Stimulated activated CD4-positive, alpha-beta T cell treated with anti-CD3 and anti-CD28 coated beads, Interleukin-4, amount 100 ng/mL, for 48 hours (primary cell): ENCODE data around the gene MYO1D.
"Not testable (repeated sequence)": the region's sequence is repeated elsewhere in the genome, so short reads cannot be mapped to it uniquely, and the experiment has no call there.

ENCODE experiments used
- DNase-seq, 2 donors: peaks; one replicate each; pipeline ENCODE4 v3.0.0-alpha.2; 2020; ENCODE audit warnings: low read depth in 2 of 2

MYO1D gene

GRCh38 chr17:32876417-32877163, at the start of gene MYO1D:
MYO1D (minus strand) TSS chr17:32877124; CDS start chr17:32876872, 252 bp downstream.
- DNase-seq, result peak; percentile 58 to 71

- DNase-seq, result no peak
Measured at GRCh38 chr17:32926183-32926582, 49.3 kb upstream of the MYO1D start.

- DNase-seq, result not testable (repeated sequence)
Measured at GRCh38 chr17:32923905-32924304, 47.0 kb upstream of the MYO1D start.

GRCh38 chr17:32921017-32921416, 44.1 kb upstream of the MYO1D start:
- DNase-seq, result no peak

- no peak for DNase-seq
Measured at GRCh38 chr17:32920293-32920692, 43.4 kb upstream of the MYO1D start.

GRCh38 chr17:32919876-32920275, 43.0 kb upstream of the MYO1D start:
- DNase-seq, result not testable (repeated sequence)

- DNase-seq, result no peak
Measured at GRCh38 chr17:32917842-32918241, 40.9 kb upstream of the MYO1D start.

- no peak for DNase-seq
Measured at GRCh38 chr17:32917081-32917480, 40.2 kb upstream of the MYO1D start.

- no peak for DNase-seq
Measured at GRCh38 chr17:32916134-32916533, 39.2 kb upstream of the MYO1D start.

- DNase-seq, result no peak
Measured at GRCh38 chr17:32915245-32915644, 38.3 kb upstream of the MYO1D start.

- DNase-seq, result peak; percentile 11 to 46
Measured at GRCh38 chr17:32914181-32914580, 37.3 kb upstream of the MYO1D start.

GRCh38 chr17:32913593-32913992, 36.7 kb upstream of the MYO1D start:
- DNase-seq, result no peak

- no peak for DNase-seq
Measured at GRCh38 chr17:32912218-32912897, 35.4 kb upstream of the MYO1D start.

- DNase-seq, result no peak
Measured at GRCh38 chr17:32910769-32911168, 33.8 kb upstream of the MYO1D start.

GRCh38 chr17:32909787-32910369, 33.0 kb upstream of the MYO1D start:
- peak; percentile 41 to 66 for DNase-seq

GRCh38 chr17:32907583-32907982, 30.7 kb upstream of the MYO1D start:
- DNase-seq, result no peak

GRCh38 chr17:32904891-32905290, 28.0 kb upstream of the MYO1D start:
- DNase-seq, result no peak

- no peak for DNase-seq
Measured at GRCh38 chr17:32903774-32904673, 27.1 kb upstream of the MYO1D start.

- DNase-seq, result no peak
Measured at GRCh38 chr17:32901743-32902142, 24.8 kb upstream of the MYO1D start.

GRCh38 chr17:32899236-32900013, 22.5 kb upstream of the MYO1D start:
- DNase-seq, result no peak

- DNase-seq, result no peak
Measured at GRCh38 chr17:32896647-32897258, 19.8 kb upstream of the MYO1D start.
